CD4-positive, alpha-beta T cell treated with Interleukin-17A for 4 hours (primary cell): Measurements from ENCODE around the gene FFAR4.
"Not testable (repeated sequence)": the region's sequence is repeated elsewhere in the genome, so short reads cannot be mapped to it uniquely, and the experiment has no call there.

Experiments used
- DNase-seq: peaks from one replicate; pipeline ENCODE4 v3.0.0-alpha.2; 2020; ENCODE audit warnings: mixed read lengths

Gene FFAR4

DNA sequence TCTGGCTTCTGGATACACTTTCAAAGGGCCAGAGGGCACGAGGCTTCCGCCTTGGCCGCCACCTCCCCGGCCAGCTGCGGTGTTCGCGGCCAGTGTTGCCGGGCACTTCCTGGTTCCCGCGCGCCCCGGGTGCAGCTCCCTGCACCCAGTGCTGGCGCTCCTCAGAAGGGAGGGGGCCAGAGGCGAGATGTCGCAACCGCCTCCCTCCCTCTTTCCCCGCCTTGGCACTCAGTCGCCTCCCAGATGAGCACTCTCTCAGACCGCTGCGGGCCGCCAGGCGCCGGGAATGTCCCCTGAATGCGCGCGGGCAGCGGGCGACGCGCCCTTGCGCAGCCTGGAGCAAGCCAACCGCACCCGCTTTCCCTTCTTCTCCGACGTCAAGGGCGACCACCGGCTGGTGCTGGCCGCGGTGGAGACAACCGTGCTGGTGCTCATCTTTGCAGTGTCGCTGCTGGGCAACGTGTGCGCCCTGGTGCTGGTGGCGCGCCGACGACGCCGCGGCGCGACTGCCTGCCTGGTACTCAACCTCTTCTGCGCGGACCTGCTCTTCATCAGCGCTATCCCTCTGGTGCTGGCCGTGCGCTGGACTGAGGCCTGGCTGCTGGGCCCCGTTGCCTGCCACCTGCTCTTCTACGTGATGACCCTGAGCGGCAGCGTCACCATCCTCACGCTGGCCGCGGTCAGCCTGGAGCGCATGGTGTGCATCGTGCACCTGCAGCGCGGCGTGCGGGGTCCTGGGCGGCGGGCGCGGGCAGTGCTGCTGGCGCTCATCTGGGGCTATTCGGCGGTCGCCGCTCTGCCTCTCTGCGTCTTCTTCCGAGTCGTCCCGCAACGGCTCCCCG is at the start of gene FFAR4:
TSS of gene FFAR4 (plus strand) at position 231 of the 842 bp plus-strand sequence. CDS start at position 287, 56 bp downstream.
- no peak for DNase-seq

DNA sequence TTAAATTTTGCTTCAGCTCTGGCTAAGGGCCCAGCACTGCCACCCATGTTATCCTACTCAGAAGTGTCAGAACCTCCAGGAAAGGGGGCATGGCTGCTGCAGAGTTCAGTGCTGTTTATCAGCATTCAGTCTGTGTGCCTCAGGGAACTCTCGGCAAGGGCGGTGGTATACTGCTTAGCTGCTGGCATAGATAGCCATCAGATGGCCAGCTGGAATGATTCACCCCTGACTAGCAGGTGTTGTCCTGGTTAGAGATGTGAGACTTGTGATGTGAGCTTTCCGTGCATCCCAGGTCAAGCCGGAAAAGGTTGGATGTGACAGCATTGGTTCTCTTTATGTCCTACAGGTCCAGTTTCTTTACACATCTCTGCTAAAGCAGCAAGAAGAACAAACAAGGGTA is 47.9 kb upstream of the FFAR4 start:
- DNase-seq = no peak

GRCh38 chr10:93535293-93535692 is 31.2 kb upstream of the FFAR4 start:
- DNase-seq = no peak

GRCh38 chr10:93540871-93541270 is 25.6 kb upstream of the FFAR4 start:
- not testable (repeated sequence) for DNase-seq

DNA sequence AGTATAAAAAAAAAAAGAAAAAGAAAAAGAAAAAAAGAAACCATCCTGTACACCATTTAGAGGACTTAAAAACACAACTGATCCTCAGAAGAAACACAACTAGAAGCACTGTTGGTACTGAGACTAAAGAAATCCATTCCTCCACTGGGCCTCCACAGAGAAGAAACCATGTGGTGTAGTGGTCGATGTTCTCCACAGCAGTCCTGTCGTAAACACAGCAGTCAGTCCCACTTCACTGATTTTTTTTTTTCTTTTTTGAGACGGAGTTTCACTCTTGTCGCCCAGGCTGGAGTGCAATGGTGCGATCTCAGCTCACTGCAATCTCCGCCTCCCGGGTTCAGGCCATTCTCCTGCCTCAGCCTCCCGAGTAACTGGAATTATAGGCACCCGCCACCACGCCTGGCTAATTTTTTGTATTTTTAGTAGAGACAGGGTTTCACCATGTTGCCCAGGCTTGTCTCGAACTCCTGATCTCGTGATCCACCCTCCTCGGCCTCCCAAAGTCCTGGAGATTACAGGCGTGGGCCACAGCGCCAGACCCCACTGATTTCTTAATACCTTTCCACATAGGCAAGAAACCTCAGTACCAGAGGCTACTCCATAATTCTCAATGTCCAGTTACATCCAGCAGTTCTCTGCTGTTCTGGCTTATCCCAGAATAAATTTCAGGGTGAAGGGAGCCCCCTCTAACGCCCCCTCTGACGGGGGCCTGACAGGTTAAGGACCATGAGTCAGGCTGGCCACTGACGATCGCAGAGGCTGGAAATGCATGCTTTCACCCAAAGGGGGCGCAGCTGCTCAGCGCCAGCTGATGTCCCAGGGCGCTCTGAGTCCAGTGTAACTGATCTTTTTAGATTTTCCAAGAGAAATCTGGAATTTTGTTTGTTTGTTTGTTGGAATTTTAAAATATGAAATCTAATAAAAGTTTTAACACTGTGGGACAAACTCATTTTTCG is 24.8 kb upstream of the FFAR4 start:
- peak; percentile 30 for DNase-seq

DNA sequence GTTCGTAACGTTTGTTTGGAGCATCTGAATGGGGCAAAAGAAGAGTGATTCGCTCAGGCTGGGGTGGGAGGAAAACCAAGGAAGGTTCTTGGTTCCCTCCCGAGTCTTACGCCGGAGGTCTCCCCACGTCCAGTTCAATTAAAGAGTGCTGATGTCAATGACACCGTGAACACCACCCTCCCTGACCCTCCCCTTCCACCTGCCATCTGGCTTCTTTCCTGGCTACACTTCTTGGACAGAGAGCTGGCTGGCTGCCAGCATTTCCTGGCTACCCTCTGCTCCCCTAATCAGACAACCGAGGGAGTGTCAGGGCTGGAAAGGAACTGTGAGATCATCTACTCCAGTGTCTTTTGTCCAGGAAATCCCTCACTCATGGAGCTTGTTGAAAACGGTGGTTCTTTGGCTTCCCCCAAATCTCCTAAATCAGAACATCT is 24.1 kb upstream of the FFAR4 start:
- no peak for DNase-seq

GRCh38 chr10:93546995-93547394 is 19.5 kb upstream of the FFAR4 start:
- not testable (repeated sequence) for DNase-seq

- no peak for DNase-seq
These were observed 18.9 kb upstream of the FFAR4 start for GRCh38 chr10:93547522-93547921.

DNA sequence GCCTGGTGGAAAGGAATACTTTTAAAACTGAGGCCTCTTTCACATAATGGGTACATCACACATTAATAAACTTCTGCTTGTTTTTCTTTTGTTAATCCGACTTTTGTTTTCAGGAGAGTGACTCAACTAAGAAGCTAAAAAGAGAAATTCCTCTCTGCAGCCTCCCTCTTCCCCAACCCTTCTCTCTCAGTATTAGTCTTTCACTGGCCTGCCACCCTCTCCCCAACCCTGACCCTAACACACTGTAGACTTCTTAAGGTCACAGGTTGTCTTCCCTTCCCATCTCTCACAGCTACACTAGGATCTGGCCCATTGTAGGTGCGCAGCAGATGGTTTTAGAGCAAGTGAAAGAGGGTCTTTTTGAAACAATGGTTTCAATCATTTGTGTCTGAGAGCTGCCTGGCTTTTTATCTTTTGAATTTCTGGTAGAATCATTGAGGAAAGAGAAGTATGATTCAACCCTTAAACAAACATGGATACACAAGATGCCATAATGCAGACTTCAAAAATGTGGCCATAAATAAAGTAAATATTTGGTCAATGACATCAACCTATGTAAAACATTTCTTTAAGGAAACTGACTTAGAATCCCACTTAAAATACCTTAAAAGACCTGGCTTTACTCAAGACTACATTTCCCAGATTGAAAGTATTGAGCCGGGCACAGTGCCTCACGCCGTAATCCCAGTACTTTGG is 17.9 kb upstream of the FFAR4 start:
- no peak for DNase-seq

DNA sequence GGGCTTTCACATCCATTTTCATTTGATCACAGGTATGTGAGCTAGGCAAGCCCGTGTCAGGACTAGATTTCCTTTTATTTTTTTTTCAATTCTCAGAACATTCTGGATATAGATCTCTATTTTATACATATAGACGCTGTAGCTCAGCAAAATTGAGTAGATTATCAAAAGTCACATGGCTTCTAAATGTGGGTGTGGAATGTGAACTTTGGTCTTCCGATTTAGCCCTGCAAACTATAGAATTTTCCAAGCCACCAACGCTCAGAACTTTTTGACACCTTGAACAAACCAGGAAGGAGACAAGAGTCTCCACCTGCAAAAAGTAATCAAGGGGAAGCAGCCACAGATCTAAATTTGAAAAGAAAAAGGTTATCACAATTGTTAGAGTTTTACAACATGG is 15.9 kb upstream of the FFAR4 start:
- DNase-seq = no peak

GRCh38 chr10:93552780-93553179 is 13.7 kb upstream of the FFAR4 start:
- no peak for DNase-seq

GRCh38 chr10:93553482-93554315 is 12.8 kb upstream of the FFAR4 start:
- no peak for DNase-seq

GRCh38 chr10:93554316-93554663 is 12.2 kb upstream of the FFAR4 start:
- no peak for DNase-seq

GRCh38 chr10:93554760-93555432 is 11.6 kb upstream of the FFAR4 start:
- peak; percentile 47 for DNase-seq

- no peak for DNase-seq
These were observed 7.0 kb upstream of the FFAR4 start for GRCh38 chr10:93559490-93559889.

DNA sequence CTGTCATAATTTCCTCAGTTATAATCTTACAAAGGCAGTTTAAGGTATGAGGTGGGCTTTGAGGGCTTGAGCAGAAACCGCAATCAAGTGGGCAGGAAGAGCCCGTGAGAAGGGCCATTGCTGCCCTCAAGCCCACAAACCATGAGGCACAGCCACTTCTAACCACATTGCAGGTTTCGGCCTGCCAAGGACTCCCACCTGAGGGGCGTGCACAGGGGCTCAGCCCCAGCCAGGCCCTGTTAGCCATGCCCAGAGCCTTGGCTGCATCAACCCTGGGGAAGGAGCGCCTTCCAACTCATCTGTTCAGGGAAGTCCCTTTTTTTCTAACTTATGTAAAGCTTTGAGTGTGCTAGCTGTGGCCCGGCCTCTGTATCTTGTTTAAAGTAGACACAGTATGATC is 5.9 kb upstream of the FFAR4 start:
- DNase-seq = no peak

- no peak for DNase-seq
These were observed 1.0 kb upstream of the FFAR4 start for GRCh38 chr10:93565446-93565845.

DNA sequence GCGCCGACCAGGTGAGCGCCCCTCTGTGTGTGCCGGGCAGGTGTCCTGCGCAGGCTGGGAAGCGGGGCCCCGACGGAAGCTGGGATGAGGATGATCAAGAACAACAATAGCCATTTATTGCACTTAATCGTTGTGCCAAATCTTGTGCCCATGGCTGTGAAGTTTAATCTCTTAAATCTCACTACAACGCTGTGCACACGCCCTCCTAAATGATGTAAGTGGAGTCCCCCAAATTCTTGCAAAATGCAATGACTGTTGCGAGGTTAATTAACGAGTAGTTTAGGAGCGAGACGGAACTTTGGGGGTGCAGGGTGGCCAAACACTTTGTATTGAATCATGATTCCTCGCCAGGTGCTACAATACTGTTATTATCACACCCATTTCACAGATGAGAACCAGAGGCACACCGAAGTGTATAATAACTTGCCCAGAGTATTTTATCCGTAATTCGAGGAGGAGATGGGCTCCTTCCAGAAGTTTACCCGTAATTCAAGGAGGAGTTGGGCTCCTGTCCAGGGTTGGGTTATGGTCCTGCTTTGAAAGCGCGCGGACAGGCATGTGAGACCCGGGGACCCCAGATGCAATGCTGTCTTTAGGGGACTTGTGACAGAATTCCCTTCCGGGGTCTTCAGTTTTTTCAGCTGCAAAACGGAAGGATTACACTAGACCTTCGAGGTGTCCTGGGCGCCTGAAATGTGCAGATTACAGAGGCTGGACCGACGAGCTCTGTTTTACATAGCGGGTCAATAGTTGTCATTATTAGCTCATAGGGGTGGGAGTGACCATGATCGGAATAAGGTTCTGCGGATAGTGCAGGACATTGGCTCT is 1.0 kb downstream of the FFAR4 start:
- DNase-seq = no peak

DNA sequence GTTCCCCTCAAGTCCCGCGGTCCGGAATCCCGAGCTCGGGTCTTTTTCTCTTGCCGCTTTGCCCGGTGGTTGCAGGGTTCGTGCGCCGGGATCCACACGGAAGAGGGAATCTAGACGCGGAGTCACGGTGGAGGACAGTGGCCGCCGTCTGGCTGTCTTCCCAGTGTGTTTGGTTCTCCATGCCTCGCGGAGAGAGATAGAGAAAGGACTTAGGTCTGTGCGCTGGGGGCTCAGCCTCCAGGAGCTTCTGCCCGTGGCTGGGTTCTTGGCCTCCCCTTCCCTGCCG is 1.6 kb downstream of the FFAR4 start:
- DNase-seq = no peak

DNA sequence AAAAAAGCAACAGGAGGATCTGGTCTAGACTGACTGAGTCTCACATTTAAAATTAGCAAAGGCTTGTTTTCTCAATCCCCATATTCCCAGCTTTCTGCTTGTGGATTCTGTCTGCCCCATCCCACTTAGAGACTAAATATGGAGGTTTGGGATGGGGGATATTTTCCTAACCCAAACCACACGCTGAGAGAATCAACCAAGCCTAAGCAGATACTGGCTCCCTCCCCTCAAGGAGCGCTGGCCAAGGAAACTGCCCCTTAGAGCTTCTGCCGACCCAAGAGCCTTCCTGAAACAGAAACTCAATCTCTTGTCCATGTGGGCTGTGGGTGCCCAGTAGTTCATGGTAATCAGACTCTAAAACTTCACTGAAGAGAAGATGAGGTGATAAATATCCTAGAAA is 3.9 kb downstream of the FFAR4 start:
- DNase-seq = no peak

- DNase-seq = no peak
These were observed 6.1 kb downstream of the FFAR4 start for GRCh38 chr10:93572606-93573005.
